DND-41 (cell line): Measurements from ENCODE around the gene PIK3CD.
"Not testable (repeated sequence)": the region's sequence is repeated elsewhere in the genome, so short reads cannot be mapped to it uniquely, and the experiment has no call there.

ENCODE experiments used
- ATAC-seq: fragments of 200-7000 bp; cut with Tn5 transposase; 3 replicates; pipeline ENCODE4 v1.9.1; 2021; ENCODE audit warnings: low read depth; ENCODE audit not compliant: insufficient read depth
- DNase-seq: peaks from one replicate; pipeline ENCODE4 v3.0.0-alpha.2; 2020
- H2AFZ ChIP-seq: 2 replicates; pipeline ENCODE4 v1.6.0; 2012; ENCODE audit warnings: low read depth, low read length
- H3K27ac ChIP-seq: 2 replicates; pipeline ENCODE4 v1.5.1; 2012; ENCODE audit warnings: low read length, inconsistent platforms
- H3K27me3 ChIP-seq: fragments of 200-600 bp; sonication (generic); 2 replicates; pipeline ENCODE4 v1.6.0; 2012; ENCODE audit warnings: low read length, mild to moderate bottlenecking, inconsistent platforms; ENCODE audit not compliant: insufficient read depth, poor library complexity
- H3K36me3 ChIP-seq: 2 replicates; pipeline ENCODE4 v1.5.1; 2012; ENCODE audit warnings: low read length, inconsistent platforms; ENCODE audit not compliant: insufficient read depth
- H3K4me1 ChIP-seq: 2 replicates; pipeline ENCODE4 v1.5.1; 2012; ENCODE audit warnings: mild to moderate bottlenecking, low read length; ENCODE audit not compliant: insufficient read depth
- H3K4me2 ChIP-seq: 2 replicates; pipeline ENCODE4 v1.6.0; 2012; ENCODE audit warnings: mild to moderate bottlenecking, moderate library complexity, low read length, inconsistent platforms; ENCODE audit not compliant: insufficient read depth
- H3K4me3 ChIP-seq, 2 experiments: fragments of 200-600 bp in 1 of 2; shearing (Covaris generic) in 1 of 2; 2 replicates each; pipeline ENCODE4 v1.5.1; 2012 to 2016; ENCODE audit warnings: inconsistent platforms in 2 of 2, low read length in 2 of 2, mild to moderate bottlenecking in 2 of 2, low read depth in 1 of 2, moderate library complexity in 1 of 2
- H3K79me2 ChIP-seq: 2 replicates; pipeline ENCODE4 v1.6.0; 2012; ENCODE audit warnings: low read length, inconsistent platforms; ENCODE audit not compliant: insufficient read depth
- H3K9ac ChIP-seq: 2 replicates; pipeline ENCODE4 v1.6.0; 2012; ENCODE audit warnings: low read depth, mild to moderate bottlenecking, inconsistent platforms, low read length, moderate library complexity
- H3K9me3 ChIP-seq: 2 replicates; pipeline ENCODE4 v1.5.1; 2012; ENCODE audit warnings: low read length, moderate library complexity, mild to moderate bottlenecking, inconsistent platforms; ENCODE audit not compliant: insufficient read depth, severe bottlenecking
- H4K20me1 ChIP-seq: 2 replicates; pipeline ENCODE4 v1.6.0; 2012; ENCODE audit warnings: low read length; ENCODE audit not compliant: insufficient read depth
- CTCF ChIP-seq: IDR thresholded peaks from 2 replicates; pipeline ENCODE4 v1.5.1; 2012; ENCODE audit warnings: borderline replicate concordance, low read length, moderate library complexity, mild to moderate bottlenecking; ENCODE audit not compliant: poor library complexity, severe bottlenecking; ENCODE audit errors: extremely low read depth
- EZH2 ChIP-seq: IDR thresholded peaks from 3 replicates; pipeline ENCODE4 v1.6.1; 2012; ENCODE audit warnings: borderline replicate concordance, low read depth, mild to moderate bottlenecking, moderate library complexity, low read length, inconsistent platforms; ENCODE audit not compliant: severe bottlenecking

PIK3CD gene

GRCh38 chr1:9744106-9744799 is 92.7 kb downstream of the PIK3CD start:
- H2AFZ ChIP-seq = no peak overlapping the region
- TF ChIP-seq CTCF (no peak), EZH2 (no peak)
- H3K36me3 ChIP-seq = peaks cover 92% of the 10 kb centered on the region
- no peaks in the 10 kb centered on the region for H3K27me3 ChIP-seq
- DNase-seq = no peak
- H3K4me2 ChIP-seq = no peak overlapping the region
- no peaks in the 10 kb centered on the region for H3K4me1 ChIP-seq
- H3K27ac ChIP-seq = no peak overlapping the region
- H4K20me1 ChIP-seq = no peaks in the 10 kb centered on the region
- no peaks in the 10 kb centered on the region for H3K79me2 ChIP-seq
- no peak overlapping the region for H3K4me3 ChIP-seq
- no peaks in the 10 kb centered on the region for H3K9me3 ChIP-seq
- ATAC-seq = no peak
- no peak overlapping the region for H3K9ac ChIP-seq

- H4K20me1 ChIP-seq = no peaks in the 10 kb centered on the region
- H3K4me2 ChIP-seq = no peak overlapping the region
- no peak overlapping the region for H3K27ac ChIP-seq
- H3K4me3 ChIP-seq = no peak overlapping the region
- H3K4me1 ChIP-seq = no peaks in the 10 kb centered on the region
- H3K9me3 ChIP-seq = no peaks in the 10 kb centered on the region
- no peaks in the 10 kb centered on the region for H3K79me2 ChIP-seq
- TF ChIP-seq EZH2 (no peak), CTCF (no peak)
- no peak for ATAC-seq
- no peaks in the 10 kb centered on the region for H3K27me3 ChIP-seq
- peaks cover 95% of the 10 kb centered on the region for H3K36me3 ChIP-seq
- H3K9ac ChIP-seq = no peak overlapping the region
- H2AFZ ChIP-seq = no peak overlapping the region
- no peak for DNase-seq
Measured at GRCh38 chr1:9746211-9746610, 94.7 kb downstream of the PIK3CD start.

- Histone ChIP-seq H3K27me3 (no peaks in the 10 kb centered on the region), H2AFZ (no peak overlapping the region), H3K4me3 (no peak overlapping the region), H3K79me2 (no peaks in the 10 kb centered on the region), H3K9me3 (no peaks in the 10 kb centered on the region), H3K4me1 (no peaks in the 10 kb centered on the region), H3K27ac (no peak overlapping the region), H3K36me3 (peaks cover 95% of the 10 kb centered on the region), H3K4me2 (no peak overlapping the region), H4K20me1 (no peaks in the 10 kb centered on the region), H3K9ac (no peak overlapping the region)
- ATAC-seq = no peak
- DNase-seq = no peak
- TF ChIP-seq CTCF (no peak), EZH2 (no peak)
Measured at GRCh38 chr1:9746651-9747050, 95.1 kb downstream of the PIK3CD start.

- H3K9me3 ChIP-seq, DNase-seq, H3K9ac ChIP-seq, H3K4me3 ChIP-seq, H2AFZ ChIP-seq, H3K27me3 ChIP-seq, H3K79me2 ChIP-seq, H3K4me1 ChIP-seq, H3K4me2 ChIP-seq, H4K20me1 ChIP-seq, H3K27ac ChIP-seq, ATAC-seq: not testable (repeated sequence)
- H3K36me3 ChIP-seq = peaks cover 94% of the 10 kb centered on the region
Measured at GRCh38 chr1:9748391-9748790, 96.9 kb downstream of the PIK3CD start.
